Upper lobe of left lung (tissue), 4 donors: ENCODE results near the gene EML1.

Experiments used
- EP300 ChIP-seq, 4 donors: sonication (generic); formaldehyde crosslinking; IDR thresholded peaks; one replicate each; pipeline ENCODE4 v1.5.1; 2017; ENCODE audit warnings: antibody characterized with exemption in 4 of 4, control low read depth in 2 of 4
- TF ChIP-seq, protein P1 (sequence below), 6 experiments: fragments of 450-650 bp in 4 of 6; fragments of 200-600 bp in 2 of 6; sonication (generic) in 2 of 6; IDR thresholded peaks; one replicate each; pipeline ENCODE4 v1.5.1; 2016 to 2019; ENCODE audit warnings: antibody characterized with exemption in 6 of 6

DNA sequence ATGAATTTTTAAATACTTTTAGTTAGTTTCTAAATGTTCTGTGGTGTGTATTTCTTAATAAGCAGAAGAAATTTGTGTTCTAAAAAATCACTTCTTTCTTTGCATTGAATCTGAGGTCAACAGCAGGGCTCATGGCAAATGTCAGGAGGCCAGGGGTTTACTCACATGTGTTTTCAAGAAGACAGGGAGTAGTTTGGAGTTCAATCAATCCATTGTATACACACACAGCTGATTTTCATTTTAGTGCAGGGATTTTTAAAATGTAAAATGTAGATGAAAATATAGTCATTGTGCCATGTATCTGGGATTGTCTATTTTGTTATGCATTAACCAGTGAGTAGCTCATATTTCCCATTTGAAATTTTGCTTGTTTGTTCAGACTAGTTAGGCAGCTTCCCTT is 62.1 kb downstream of the EML1 start:
- TF ChIP-seq EP300 (IDR thresholded peaks at IDR 0.05): no peak
- TF ChIP-seq, protein P1, sequence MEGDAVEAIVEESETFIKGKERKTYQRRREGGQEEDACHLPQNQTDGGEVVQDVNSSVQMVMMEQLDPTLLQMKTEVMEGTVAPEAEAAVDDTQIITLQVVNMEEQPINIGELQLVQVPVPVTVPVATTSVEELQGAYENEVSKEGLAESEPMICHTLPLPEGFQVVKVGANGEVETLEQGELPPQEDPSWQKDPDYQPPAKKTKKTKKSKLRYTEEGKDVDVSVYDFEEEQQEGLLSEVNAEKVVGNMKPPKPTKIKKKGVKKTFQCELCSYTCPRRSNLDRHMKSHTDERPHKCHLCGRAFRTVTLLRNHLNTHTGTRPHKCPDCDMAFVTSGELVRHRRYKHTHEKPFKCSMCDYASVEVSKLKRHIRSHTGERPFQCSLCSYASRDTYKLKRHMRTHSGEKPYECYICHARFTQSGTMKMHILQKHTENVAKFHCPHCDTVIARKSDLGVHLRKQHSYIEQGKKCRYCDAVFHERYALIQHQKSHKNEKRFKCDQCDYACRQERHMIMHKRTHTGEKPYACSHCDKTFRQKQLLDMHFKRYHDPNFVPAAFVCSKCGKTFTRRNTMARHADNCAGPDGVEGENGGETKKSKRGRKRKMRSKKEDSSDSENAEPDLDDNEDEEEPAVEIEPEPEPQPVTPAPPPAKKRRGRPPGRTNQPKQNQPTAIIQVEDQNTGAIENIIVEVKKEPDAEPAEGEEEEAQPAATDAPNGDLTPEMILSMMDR (IDR thresholded peaks at IDR 0.05): no peak
